ENCODE measurements around the gene GGCT. TPM values are rescaled to one million over a fixed set of nuclear protein-coding genes. Genes with fewer than 3 reads are reported as not detected.

The GGCT gene
- total RNA-seq, 3 donors from 2014 or later: 29.9 to 50.2 (median 32.8) TPM

- Histone ChIP-seq H3K36me3 (ENCODE audit: low read depth) (peaks cover 3% of the 10 kb centered on the region), H3K4me3 (no peak overlapping the region), H3K4me1 (ENCODE audit: low read depth) (no peaks in the 10 kb centered on the region), H3K9me3 (no peaks in the 10 kb centered on the region)
- DNase-seq (no peak), ATAC-seq (no peak)
- intact Hi-C loops (cut with DNase I, micrococcal nuclease): no loop called here
- TF ChIP-seq CTCF (IDR thresholded peaks at IDR 0.05): no peak
Observed at GRCh38 chr7:30451539-30452279, 52.9 kb downstream of the GGCT start.

GRCh38 chr7:30450983-30451497 lies 53.6 kb downstream of the GGCT start:
- H3K36me3 ChIP-seq (ENCODE audit: low read depth): peaks cover 3% of the 10 kb centered on the region
- DNase-seq (no peak), ATAC-seq (no peak)
- H3K4me3 ChIP-seq: no peak overlapping the region
- no peaks in the 10 kb centered on the region for H3K4me1 ChIP-seq (ENCODE audit: low read depth)
- TF ChIP-seq CTCF (IDR thresholded peaks at IDR 0.05): no peak
- H3K9me3 ChIP-seq: no peaks in the 10 kb centered on the region
- intact Hi-C loops (cut with DNase I, micrococcal nuclease): no loop called here

- intact Hi-C loops (cut with DNase I, micrococcal nuclease): no loop called here
- H3K4me3 ChIP-seq: no peak overlapping the region
Observed at GRCh38 chr7:30450240-30450982, 54.2 kb downstream of the GGCT start.

GRCh38 chr7:30448461-30449189 lies 56.0 kb downstream of the GGCT start:
- intact Hi-C loops (cut with DNase I, micrococcal nuclease): no loop called here
- DNase-seq (no peak), ATAC-seq (no peak)
- Histone ChIP-seq H3K4me3 (no peak overlapping the region), H3K4me1 (ENCODE audit: low read depth) (no peaks in the 10 kb centered on the region), H3K9me3 (no peaks in the 10 kb centered on the region), H3K36me3 (ENCODE audit: low read depth) (peaks cover 3% of the 10 kb centered on the region)
- TF ChIP-seq CTCF (IDR thresholded peaks at IDR 0.05): no peak

More at GRCh38 chr7:30450240-30450982, 54.2 kb downstream of the GGCT start:
- TF ChIP-seq CTCF (IDR thresholded peaks at IDR 0.05): no peak
- H3K9me3 ChIP-seq: no peaks in the 10 kb centered on the region
- DNase-seq: no peak
- H3K4me1 ChIP-seq (ENCODE audit: low read depth): no peaks in the 10 kb centered on the region
- H3K36me3 ChIP-seq (ENCODE audit: low read depth): peaks cover 3% of the 10 kb centered on the region
- ATAC-seq: no peak

- no peak for TF ChIP-seq CTCF (IDR thresholded peaks at IDR 0.05)
- H3K4me1 ChIP-seq (ENCODE audit: low read depth): no peaks in the 10 kb centered on the region
- DNase-seq (no peak), ATAC-seq (no peak)
- peaks cover 3% of the 10 kb centered on the region for H3K36me3 ChIP-seq (ENCODE audit: low read depth)
- no peaks in the 10 kb centered on the region for H3K9me3 ChIP-seq
- no peak overlapping the region for H3K4me3 ChIP-seq
- intact Hi-C loops (cut with DNase I, micrococcal nuclease): no loop called here
Observed at GRCh38 chr7:30447466-30447865, 57.2 kb downstream of the GGCT start.

Other genes with a start within 250 kb of the GGCT start
- gene ZNRF2, start 220.2 kb downstream of the GGCT start, total RNA-seq: 10 to 100 TPM; 34.0 to 53.3 (median 40.5) TPM
- gene NOD1, start 26.0 kb downstream of the GGCT start, total RNA-seq: 10 to 100 TPM; 13.2 to 14.4 (median 13.2) TPM
- gene GARS1, start 90.0 kb upstream of the GGCT start, total RNA-seq: 10 to 100 TPM; 46.2 to 68.6 (median 55.0) TPM
- not detected for gene CRHR2, start 177.6 kb upstream of the GGCT start, total RNA-seq
- gene INMT, start 247.3 kb upstream of the GGCT start, total RNA-seq: 1 to 10 TPM; 1.6 to 7.5 (median 7.2) TPM

All from mucosa of descending colon (tissue), 3 donors.